HL-60/S4 (cell line): ENCODE data around the gene CHKB.

Experiments
- in situ Hi-C: fragments of 300-500 bp; cut with MboI; formaldehyde crosslinking; loops from 2 replicates; pipeline ENCODE4 v1.14.3; 2022; ENCODE audit warnings: low sequenced_read_pairs

The CHKB gene

DNA sequence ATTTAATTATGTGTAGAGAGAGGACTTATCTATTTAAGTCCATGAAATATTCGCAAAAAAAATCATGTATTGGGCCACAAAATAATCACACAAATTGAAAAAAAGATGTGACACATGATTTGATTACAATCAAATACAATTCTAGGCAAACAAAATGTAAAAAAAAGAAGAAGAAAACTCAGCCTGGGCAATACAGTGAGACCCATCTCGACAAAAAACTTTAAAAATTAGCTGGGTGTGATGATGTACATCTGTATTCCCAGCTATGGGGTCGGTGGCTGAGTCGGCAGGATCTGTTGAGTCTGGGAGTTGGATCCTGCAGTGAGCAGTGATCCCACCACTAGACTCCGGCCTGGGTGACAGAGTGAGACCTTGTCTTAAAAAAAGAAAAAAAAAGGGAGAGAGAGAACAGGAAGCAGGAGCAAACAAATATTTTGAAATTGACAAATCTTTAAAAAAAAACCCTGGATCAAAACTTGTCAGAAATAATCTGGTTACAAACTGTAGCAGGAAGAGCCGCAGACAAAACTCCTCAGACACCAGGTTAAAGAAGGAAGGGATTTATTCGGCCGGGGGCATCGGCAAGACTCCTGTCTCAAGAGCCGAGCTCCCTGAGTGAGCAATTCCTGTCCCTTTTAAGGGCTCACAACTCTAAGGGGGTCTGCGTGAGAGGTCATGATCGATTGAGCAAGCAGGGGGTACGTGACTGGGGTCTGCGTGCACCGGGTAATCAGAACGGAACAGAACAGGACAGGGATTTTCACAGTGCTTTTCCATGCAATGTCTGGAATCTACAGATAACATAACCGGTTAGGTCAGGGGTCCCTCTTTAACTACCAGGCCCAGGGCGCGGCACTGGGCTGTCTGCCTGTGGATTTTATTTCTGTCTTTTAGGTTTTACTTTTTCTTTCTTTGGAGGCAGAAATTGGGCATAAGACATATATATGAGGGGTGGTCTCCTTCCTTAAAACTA, 49.5 kb downstream of the CHKB start:
- in situ Hi-C loops: no loop called here

DNA sequence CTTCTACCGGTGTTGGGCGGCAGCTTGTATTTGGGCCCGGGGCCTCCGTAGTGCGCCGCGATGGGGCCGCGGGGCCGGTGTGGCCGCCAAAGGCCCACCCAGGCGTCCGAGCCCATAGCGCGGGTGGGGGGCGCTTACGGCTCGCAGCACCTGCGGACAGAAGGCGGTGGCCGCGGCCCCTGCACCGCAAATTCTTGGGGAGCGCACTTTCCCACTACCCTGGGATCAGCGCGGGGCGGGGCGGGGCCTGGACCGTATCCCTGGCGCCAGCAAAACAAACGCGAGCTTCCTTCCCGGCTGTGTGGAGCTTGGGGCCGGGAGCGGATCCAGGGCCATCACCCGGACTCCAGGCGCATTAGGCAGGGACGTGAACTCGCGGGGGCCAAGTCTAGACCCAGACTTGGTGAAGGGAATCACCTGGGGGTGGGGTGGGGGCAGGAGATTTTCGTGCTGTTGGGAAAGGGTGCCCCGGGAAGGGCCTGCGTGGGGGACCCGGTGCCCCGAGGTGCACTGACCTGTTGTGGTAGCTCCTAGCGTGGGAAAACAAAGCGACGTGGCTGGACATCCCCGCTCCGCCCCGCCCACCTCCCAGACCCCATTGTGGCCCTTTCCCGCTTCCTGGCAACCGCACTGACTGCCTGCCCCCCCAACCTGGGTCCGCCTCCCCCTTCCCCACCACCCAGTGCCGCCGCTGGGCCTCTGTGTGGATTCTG, 50.5 kb downstream of the CHKB start:
- in situ Hi-C loops: no loop called here

DNA sequence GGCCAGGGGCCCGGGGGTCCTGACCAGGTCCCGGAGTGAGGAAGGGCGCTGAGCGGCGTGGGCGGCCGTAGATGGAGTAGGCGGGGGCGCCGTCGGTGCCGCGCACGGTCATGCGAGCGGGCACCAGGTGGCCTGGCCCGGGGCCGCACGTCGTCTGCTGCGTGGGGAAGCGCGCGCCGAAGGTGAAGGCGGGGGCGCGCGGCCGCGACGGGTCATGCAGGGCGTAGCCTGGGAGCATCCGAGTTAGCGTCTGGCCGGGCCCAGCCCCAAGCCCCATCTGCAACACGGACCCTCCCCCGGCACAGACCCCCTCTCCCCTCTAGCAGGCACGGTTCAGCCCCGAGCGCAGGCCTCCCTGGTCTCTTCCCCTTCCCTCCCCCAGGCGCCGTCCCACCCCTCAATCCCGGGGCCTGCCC, 51.1 kb downstream of the CHKB start:
- in situ Hi-C loops: no loop called here

DNA sequence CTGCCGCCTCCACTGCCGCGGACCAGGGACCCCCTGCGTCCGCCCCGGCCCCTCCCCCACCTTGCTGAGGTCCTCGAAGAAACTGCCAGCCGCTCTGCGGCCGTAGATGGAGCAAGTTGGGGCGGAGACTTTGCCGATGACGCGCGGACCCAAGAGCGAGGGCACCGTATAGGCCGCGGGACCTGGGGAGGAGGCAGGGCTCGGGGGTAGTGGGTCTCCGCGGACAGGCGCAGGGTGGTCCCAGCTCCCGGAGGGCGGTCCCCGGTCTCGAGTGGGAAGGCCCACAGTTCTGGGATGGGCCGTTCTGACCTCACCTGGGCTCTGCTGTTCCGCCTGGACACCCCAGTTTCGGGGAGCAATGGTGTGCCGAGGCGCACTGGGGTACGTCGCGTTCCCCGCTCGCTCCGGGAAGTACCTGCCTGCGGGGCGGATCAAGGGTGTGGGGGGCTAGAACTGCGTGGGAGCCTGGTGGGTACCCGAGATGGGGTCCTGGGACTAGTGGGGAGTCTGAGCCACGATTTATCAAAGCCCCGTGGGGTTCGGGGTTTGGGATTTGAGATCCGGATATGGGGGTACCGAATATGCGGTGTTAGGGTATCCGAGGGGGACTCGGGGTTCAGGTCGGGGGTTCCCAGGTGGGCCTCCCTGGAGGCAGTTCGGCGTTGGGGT, 51.6 kb downstream of the CHKB start:
- in situ Hi-C loops: no loop called here

DNA sequence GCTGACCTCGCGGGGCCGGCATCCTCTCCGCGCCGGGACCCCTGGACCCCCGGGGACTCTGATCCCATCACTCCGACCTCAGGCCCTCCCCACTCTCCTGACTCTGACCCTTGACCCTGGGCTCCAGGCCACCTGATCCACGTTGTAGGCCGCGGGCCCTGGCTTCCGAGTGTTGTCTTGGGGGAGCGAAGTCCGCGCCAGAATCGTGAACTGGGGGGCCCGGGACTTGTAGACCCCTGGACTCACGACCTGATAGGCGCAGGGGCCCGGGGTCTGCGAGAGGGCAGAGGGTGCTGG, 52.1 kb downstream of the CHKB start:
- in situ Hi-C loops: no loop called here

DNA sequence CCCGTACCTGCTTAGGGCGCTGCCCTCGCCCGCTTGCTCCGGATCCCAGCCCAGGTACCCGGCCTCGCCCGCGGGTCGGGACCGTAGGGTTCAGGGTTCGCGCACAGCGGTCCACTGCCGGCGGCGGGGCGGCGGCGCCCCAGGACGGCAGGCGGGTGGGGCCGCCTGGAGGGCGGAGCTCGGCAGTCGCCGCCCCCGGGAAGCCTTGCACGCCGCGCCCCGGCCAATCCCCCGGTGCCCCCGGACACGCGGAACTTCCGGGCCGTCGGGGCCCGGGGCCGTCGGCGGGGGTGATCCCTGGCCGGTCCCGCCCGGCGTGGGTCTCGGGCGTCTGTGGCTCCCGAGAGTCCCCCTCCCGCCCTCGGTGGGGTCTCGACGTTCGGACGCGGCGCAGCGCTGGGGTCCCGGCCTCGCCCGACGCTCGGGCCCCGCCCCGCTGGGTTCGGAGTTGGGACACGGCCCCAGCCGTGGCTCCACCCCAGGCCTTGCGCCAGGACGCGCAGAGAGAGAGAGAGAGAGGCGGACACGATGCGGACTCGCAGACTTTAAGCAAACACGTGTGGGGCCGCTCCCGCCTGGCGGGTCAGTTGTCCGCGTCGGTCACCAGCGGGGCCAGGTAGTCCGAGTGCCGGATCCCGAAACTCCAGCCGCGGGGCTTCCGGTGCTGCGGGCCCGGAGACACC, 52.6 kb downstream of the CHKB start, which contains the start of gene TYMP:
Gene TYMP, minus strand, starts transcription at position 116 of the 683 bp plus-strand sequence. CDS start 303 bp downstream, outside the sequence.
- in situ Hi-C loops: no loop called here

DNA sequence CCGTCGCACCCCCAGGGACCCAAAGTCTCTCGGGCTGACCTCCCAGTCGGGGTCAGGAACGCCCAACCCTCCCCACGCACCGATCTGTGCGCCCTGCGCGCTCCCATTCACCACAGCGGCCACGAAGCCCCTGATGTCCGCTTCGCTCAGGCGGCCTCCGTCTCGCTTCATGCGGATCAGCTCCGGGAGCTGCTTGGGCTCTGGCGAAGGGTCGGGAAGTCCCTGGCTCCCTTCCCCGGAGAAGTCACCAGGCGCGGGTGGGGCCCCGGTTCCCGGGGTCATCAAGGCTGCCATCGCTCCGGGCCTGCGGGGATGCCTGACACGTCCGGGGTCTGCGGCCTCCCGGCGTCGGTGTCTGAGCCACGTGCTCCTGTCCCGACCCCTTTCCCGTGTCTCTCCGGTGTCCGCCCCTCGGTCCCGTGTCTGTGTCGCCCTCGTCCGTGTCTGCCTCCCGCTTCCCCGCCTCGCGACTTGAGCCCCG, 53.2 kb downstream of the CHKB start:
- in situ Hi-C loops: no loop called here
